GM18868 (cell line): ENCODE results near the gene OR52I1.

Experiments
- ATAC-seq: cut with Tn5 transposase; IDR thresholded peaks from one replicate; pipeline ENCODE4 v1.9.1; 2021; ENCODE audit warnings: mild to moderate bottlenecking, moderate library complexity; ENCODE audit not compliant: unreplicated experiment

OR52I1 gene

GRCh38 chr11:4610258-4610935 is 16.6 kb downstream of the OR52I1 start:
- ATAC-seq: no peak

GRCh38 chr11:4611986-4612385 is 18.1 kb downstream of the OR52I1 start:
- ATAC-seq: no peak

GRCh38 chr11:4615856-4616444 is 22.1 kb downstream of the OR52I1 start:
- no peak for ATAC-seq

- no peak for ATAC-seq
Measured at GRCh38 chr11:4619514-4619913, 25.7 kb downstream of the OR52I1 start.

- ATAC-seq: peak; percentile 86
Measured at GRCh38 chr11:4626207-4627099, 32.6 kb downstream of the OR52I1 start.

GRCh38 chr11:4636136-4636535 is 42.3 kb downstream of the OR52I1 start:
- no peak for ATAC-seq

- peak; percentile 98 for ATAC-seq
Measured at GRCh38 chr11:4636962-4637661, 43.3 kb downstream of the OR52I1 start, which contains the start of gene OR51D1. Gene OR51D1 (plus strand): TSS chr11:4637477. CDS start chr11:4639791, 2,314 bp downstream.

- ATAC-seq: no peak
Measured at GRCh38 chr11:4637662-4638047, 43.8 kb downstream of the OR52I1 start.

- ATAC-seq: no peak
Measured at GRCh38 chr11:4639931-4640330, 46.1 kb downstream of the OR52I1 start.

- ATAC-seq: no peak
Measured at GRCh38 chr11:4641501-4641900, 47.7 kb downstream of the OR52I1 start.

GRCh38 chr11:4642043-4642442 is 48.2 kb downstream of the OR52I1 start:
- ATAC-seq: no peak

GRCh38 chr11:4643076-4643475 is 49.2 kb downstream of the OR52I1 start:
- ATAC-seq: no peak

GRCh38 chr11:4643682-4644081 is 49.8 kb downstream of the OR52I1 start, which contains the start of gene OR51E1:
Gene OR51E1 (plus strand): TSS chr11:4643982. CDS start chr11:4652527, 8,545 bp downstream.
- ATAC-seq: no peak

- ATAC-seq: no peak
Measured at GRCh38 chr11:4644233-4644632, 50.4 kb downstream of the OR52I1 start.
